Mesodermal cell (in vitro differentiated cells): ENCODE data around the gene EXT2.

Experiments used
- H3K27ac ChIP-seq: 2 replicates; pipeline ENCODE4 v1.7.0; 2013; ENCODE audit warnings: mild to moderate bottlenecking, low read depth, low read length, moderate library complexity; ENCODE audit not compliant: severe bottlenecking
- H3K36me3 ChIP-seq: 2 replicates; pipeline ENCODE4 v1.7.1; 2013; ENCODE audit warnings: mild to moderate bottlenecking, low read length, moderate library complexity; ENCODE audit not compliant: control insufficient read depth, insufficient read depth
- H3K4me1 ChIP-seq: one replicate; pipeline ENCODE4 v1.7.1; 2013; ENCODE audit warnings: mild to moderate bottlenecking, low read length; ENCODE audit not compliant: insufficient read depth, control insufficient read depth, poor library complexity, severe bottlenecking
- H3K4me3 ChIP-seq: 2 replicates; pipeline ENCODE4 v1.7.0; 2013; ENCODE audit warnings: low read length, control low read depth, mild to moderate bottlenecking; ENCODE audit not compliant: insufficient read depth, poor library complexity, severe bottlenecking; ENCODE audit errors: extremely low read depth
- H3K9me3 ChIP-seq: 2 replicates; pipeline ENCODE4 v1.7.1; 2013; ENCODE audit warnings: mild to moderate bottlenecking, low read length, moderate library complexity; ENCODE audit not compliant: control insufficient read depth
- WGBS, 2 experiments: methylation state at CpG; one replicate each; pipeline ENCODE4 v1.1.5; 2013; ENCODE audit warnings: missing lambda C conversion rate in 2 of 2; ENCODE audit not compliant: insufficient coverage in 2 of 2; 5-methylcytosine and 5-hydroxymethylcytosine counted together

EXT2 gene

DNA sequence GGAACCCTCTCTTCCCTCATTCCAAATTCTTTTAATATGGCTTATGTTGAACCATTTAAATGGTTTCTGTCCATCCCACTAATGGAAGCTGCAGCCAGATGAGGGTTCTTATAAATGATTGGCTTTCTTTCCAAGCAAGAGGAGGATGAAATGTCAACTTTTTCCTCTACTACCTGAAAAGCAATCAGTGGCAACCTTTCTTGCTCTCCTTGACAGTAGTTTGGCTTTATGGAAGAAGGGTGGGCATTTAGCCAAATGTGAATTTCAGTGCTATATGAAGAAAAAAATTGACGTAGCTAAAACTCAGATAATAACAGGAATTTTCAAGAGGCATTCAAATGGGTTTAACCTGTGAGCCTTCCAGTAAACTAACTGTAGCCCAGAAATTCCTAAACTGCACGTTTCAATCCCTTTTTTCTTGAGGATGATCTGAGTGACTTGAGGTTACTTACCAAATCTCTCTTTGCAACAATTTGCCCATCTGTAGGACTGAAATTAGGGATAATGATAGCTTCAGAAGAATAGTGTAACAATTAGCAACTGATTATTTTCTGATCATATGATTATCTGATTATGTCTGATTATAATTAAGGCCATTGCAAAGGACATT lies 90.9 kb downstream of the EXT2 start:
- H3K27ac ChIP-seq = no peak overlapping the region
- H3K4me1 ChIP-seq = peaks cover 9% of the 10 kb centered on the region
- H3K9me3 ChIP-seq = peaks cover 25% of the 10 kb centered on the region
- peaks cover 12% of the 10 kb centered on the region for H3K36me3 ChIP-seq
- no peak overlapping the region for H3K4me3 ChIP-seq
- WGBS, 2 experiments = 100% methylated on average over 1 of the region's 2 CpGs; no CpG with 5 or more reads in 1 of the 2 experiments

GRCh38 chr11:44188643-44189042 lies 93.2 kb downstream of the EXT2 start:
- H3K36me3 ChIP-seq = peaks cover 12% of the 10 kb centered on the region
- peaks cover 12% of the 10 kb centered on the region for H3K4me1 ChIP-seq
- no peak overlapping the region for H3K27ac ChIP-seq
- 91 to 95% methylated on average over 2 to 3 of the region's 3 CpGs for WGBS, 2 experiments
- H3K4me3 ChIP-seq = no peak overlapping the region
- H3K9me3 ChIP-seq = peaks cover 25% of the 10 kb centered on the region

- Histone ChIP-seq H3K9me3 (peaks cover 26% of the 10 kb centered on the region), H3K36me3 (peaks cover 12% of the 10 kb centered on the region), H3K4me3 (no peak overlapping the region), H3K27ac (no peak overlapping the region), H3K4me1 (peaks cover 12% of the 10 kb centered on the region)
- 86% methylated on average over 1 of the region's 5 CpGs; no CpG with 5 or more reads in 1 of the 2 experiments for WGBS, 2 experiments
Measured at GRCh38 chr11:44189986-44190882, 94.8 kb downstream of the EXT2 start.

DNA sequence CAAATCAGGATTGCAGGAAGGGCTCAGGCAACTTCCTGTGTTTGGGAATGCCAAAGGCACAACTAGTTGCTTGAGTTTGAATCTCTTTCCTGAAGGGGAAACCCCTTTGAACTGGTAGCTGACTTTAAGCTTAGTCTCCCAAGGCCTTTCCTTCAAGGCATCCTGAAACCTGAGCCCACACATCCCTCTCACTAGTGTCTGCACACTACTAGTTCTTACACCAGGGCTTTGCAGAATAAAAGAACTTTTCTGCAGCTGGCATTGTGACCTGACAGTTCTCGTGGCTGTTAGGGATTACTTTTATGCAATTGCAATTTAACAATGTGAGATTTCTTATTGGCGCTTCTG lies 95.4 kb downstream of the EXT2 start:
- H3K27ac ChIP-seq = no peak overlapping the region
- H3K4me3 ChIP-seq = no peak overlapping the region
- peaks cover 12% of the 10 kb centered on the region for H3K4me1 ChIP-seq
- WGBS, 2 experiments = 100% methylated on average over 1 to 2 of the region's 2 CpGs
- peaks cover 29% of the 10 kb centered on the region for H3K9me3 ChIP-seq
- H3K36me3 ChIP-seq = peaks cover 12% of the 10 kb centered on the region

- peaks cover 12% of the 10 kb centered on the region for H3K4me1 ChIP-seq
- no peak overlapping the region for H3K27ac ChIP-seq
- peaks cover 29% of the 10 kb centered on the region for H3K9me3 ChIP-seq
- no peak overlapping the region for H3K4me3 ChIP-seq
- 69 to 100% methylated on average over 1 to 2 of the region's 4 CpGs for WGBS, 2 experiments
- peaks cover 12% of the 10 kb centered on the region for H3K36me3 ChIP-seq
Measured at GRCh38 chr11:44191322-44192016, 96.0 kb downstream of the EXT2 start.

- 83% methylated on average over 1 of the region's 2 CpGs; no CpG with 5 or more reads in 1 of the 2 experiments for WGBS, 2 experiments
Measured at GRCh38 chr11:44192017-44192385, 96.5 kb downstream of the EXT2 start.

DNA sequence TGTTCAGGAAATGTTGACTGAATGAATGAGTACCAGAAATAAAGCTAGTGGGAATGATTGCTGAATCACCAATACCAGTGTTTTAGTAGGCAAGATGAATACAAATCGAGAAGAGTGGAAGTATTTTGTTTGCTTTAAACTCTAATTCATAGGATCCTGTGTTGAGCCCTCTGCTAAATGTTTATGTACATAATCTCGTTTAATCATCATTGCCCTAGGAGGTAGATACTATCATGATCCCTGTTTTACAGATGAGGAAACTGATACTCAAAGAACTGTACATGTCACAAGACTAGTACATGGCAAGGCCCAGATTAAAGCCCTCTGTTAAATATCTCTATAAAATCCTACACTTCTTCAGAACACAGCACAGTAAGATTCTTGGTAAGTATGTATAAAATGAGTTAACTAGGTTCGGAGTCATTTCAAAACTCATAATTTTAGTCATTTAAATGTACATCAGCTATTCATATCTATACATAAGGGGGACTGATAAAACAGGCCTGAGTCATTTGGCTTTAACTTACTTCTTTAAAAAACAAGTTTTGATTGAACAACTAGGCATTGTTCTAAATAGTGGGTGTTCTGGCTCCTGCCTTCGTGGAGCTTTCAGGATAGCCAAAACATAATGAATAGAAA lies 97.1 kb downstream of the EXT2 start:
- 72 to 90% methylated on average over 3 of the region's 4 CpGs for WGBS, 2 experiments
- peaks cover 15% of the 10 kb centered on the region for H3K36me3 ChIP-seq
- peaks cover 34% of the 10 kb centered on the region for H3K9me3 ChIP-seq
- H3K27ac ChIP-seq = no peak overlapping the region
- no peak overlapping the region for H3K4me3 ChIP-seq
- H3K4me1 ChIP-seq = peaks cover 16% of the 10 kb centered on the region

More at GRCh38 chr11:44192017-44192385, 96.5 kb downstream of the EXT2 start:
- H3K36me3 ChIP-seq = peaks cover 15% of the 10 kb centered on the region
- peaks cover 35% of the 10 kb centered on the region for H3K9me3 ChIP-seq
- H3K4me3 ChIP-seq = no peak overlapping the region
- peaks cover 12% of the 10 kb centered on the region for H3K4me1 ChIP-seq
- no peak overlapping the region for H3K27ac ChIP-seq

- H3K27ac ChIP-seq = no peak overlapping the region
- H3K4me1 ChIP-seq = peaks cover 24% of the 10 kb centered on the region
- H3K36me3 ChIP-seq = peaks cover 15% of the 10 kb centered on the region
- H3K4me3 ChIP-seq = no peak overlapping the region
- 86 to 96% methylated on average over 4 of the region's 5 CpGs for WGBS, 2 experiments
- peaks cover 22% of the 10 kb centered on the region for H3K9me3 ChIP-seq
Measured at GRCh38 chr11:44193856-44194255, 98.4 kb downstream of the EXT2 start.

DNA sequence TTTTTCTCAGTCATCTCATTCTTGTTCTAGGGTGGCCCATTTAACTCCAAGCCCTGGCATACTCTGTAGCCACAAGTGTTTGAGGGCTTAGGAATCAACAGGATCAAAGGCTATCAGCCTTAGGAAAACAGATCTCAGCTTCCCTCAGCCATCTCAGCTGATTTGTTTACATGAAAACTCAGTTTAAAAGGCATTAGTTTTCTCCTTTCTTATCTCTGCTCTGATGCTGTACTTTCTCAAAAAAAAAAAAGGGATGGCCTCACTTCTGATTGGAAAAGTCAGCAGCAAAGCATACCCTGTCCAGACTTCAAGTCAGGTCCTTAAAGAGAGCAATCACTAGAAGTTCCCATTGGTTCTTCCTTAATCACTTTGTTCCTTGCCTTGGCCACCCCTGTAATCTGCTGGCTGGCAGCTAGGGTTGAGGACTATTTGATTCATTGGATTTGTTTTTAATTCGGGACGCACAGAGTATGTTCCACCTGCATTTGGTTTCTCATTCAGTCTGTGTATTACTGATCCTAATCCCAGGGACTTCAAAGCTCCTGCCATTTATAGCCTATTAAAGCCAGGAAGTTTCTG lies 102.8 kb downstream of the EXT2 start:
- Histone ChIP-seq H3K4me1 (peaks cover 17% of the 10 kb centered on the region), H3K9me3 (peaks cover 10% of the 10 kb centered on the region), H3K4me3 (no peak overlapping the region), H3K27ac (peak overlapping the region; percentile 58), H3K36me3 (peaks cover 3% of the 10 kb centered on the region)
- 94 to 100% methylated on average over 2 of the region's 2 CpGs for WGBS, 2 experiments

DNA sequence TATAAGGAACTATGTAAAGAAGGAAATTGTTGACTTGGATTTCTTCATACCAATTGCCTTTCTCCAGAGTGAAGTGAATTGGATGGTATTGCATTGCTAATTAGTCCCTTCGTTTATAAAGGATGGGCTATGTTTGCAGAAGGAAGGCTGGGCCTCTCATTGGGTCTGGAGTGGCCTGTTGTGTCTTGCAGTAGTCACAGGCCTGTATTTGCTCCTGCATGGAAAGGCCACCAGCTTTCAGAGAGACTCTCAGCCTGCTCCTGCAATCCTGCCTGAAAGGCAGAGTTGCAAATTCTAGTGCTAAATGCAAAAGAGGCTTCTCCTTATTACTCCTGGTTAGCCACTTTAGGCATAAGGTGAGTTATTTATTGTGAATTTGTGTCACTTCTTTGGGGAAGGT lies 103.8 kb downstream of the EXT2 start:
- no peak overlapping the region for H3K4me3 ChIP-seq
- H3K4me1 ChIP-seq = peaks cover 17% of the 10 kb centered on the region
- peaks cover 3% of the 10 kb centered on the region for H3K36me3 ChIP-seq
- peaks cover 10% of the 10 kb centered on the region for H3K9me3 ChIP-seq
- no peak overlapping the region for H3K27ac ChIP-seq
- WGBS, 2 experiments = 17 to 40% methylated on average over 1 of the region's 1 CpG
